Parathyroid adenoma (tissue), 2 donors: ENCODE results near the gene PLSCR2.

Source experiments
- H2AFZ ChIP-seq: fragments of 300-600 bp; sonication (generic); one replicate; pipeline ENCODE4 v1.7.0; 2017; ENCODE audit warnings: antibody characterized with exemption, mild to moderate bottlenecking
- H3K27ac ChIP-seq: fragments of 300-600 bp; sonication (generic); one replicate; pipeline ENCODE4 v1.7.0; 2017
- H3K27me3 ChIP-seq: fragments of 300-600 bp; sonication (generic); one replicate; pipeline ENCODE4 v1.7.0; 2017; ENCODE audit warnings: low read length; ENCODE audit not compliant: control insufficient read depth, insufficient read depth
- H3K36me3 ChIP-seq: fragments of 300-600 bp; sonication (generic); one replicate; pipeline ENCODE4 v1.7.0; 2017; ENCODE audit warnings: low read length; ENCODE audit not compliant: control insufficient read depth, insufficient read depth
- H3K4me1 ChIP-seq: fragments of 300-600 bp; sonication (generic); one replicate; pipeline ENCODE4 v1.7.0; 2017; ENCODE audit warnings: control low read depth
- H3K4me2 ChIP-seq: fragments of 300-600 bp; sonication (generic); one replicate; pipeline ENCODE4 v1.7.0; 2017; ENCODE audit warnings: low read length
- H3K4me3 ChIP-seq: fragments of 300-600 bp; sonication (generic); one replicate; pipeline ENCODE4 v1.7.0; 2017; ENCODE audit warnings: low read depth, low read length
- H3K79me2 ChIP-seq: fragments of 300-600 bp; sonication (generic); one replicate; pipeline ENCODE4 v1.7.0; 2017; ENCODE audit warnings: control low read depth
- H3K9ac ChIP-seq: fragments of 300-600 bp; sonication (generic); one replicate; pipeline ENCODE4 v1.7.0; 2017; ENCODE audit warnings: mild to moderate bottlenecking
- H3K9me3 ChIP-seq: fragments of 300-600 bp; sonication (generic); one replicate; pipeline ENCODE4 v1.7.0; 2017; ENCODE audit warnings: low read length; ENCODE audit not compliant: control insufficient read depth
- TF ChIP-seq, protein P1 (sequence below): fragments of 300-600 bp; sonication (generic); IDR thresholded peaks from one replicate; pipeline ENCODE4 v1.7.0; 2017; ENCODE audit warnings: antibody characterized with exemption, mild to moderate bottlenecking
- donor health status: primary hyperparathyroidism.

PLSCR2 gene

DNA sequence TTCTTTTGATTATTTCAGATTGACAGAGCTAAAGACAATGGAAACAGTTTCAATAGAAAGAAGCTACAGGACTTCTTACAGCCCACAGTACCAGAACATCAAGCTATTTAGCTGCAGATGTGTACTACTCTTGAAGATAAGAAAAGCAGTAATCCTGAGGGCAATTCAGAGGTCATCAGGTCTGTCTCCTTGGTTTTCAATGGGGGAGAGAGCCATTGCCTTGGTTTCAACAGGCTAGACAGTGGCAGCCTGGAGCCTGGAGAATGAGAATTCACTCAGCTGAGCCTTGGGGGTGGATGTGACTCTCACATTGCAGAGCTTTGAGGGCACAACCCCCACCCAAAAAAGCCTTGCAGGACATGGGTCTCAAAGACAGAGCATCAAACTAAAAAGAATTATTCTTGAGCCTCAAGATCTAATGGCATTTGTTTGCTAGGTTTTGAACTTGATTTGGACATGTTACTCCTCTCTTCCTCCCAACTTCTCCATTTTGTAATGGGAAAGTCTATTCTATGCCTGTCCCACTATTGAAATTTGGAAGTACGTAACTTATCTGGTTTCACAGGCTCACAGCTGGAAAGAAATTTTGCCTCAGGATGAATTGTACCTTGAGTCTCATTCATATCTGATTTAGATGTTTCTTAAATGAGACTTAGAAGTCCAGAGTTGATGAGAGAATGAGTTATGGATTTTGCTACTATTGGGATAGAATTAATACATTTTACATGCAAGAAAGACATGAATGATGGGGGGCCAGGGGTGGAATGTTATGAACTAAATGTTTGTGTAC, 38.2 kb upstream of the PLSCR2 start:
- no peaks in the 10 kb centered on the region for H3K9me3 ChIP-seq
- no peak overlapping the region for H2AFZ ChIP-seq
- H3K27me3 ChIP-seq, result no peaks in the 10 kb centered on the region
- H3K4me1 ChIP-seq, result no peaks in the 10 kb centered on the region
- H3K9ac ChIP-seq, result no peak overlapping the region
- no peak overlapping the region for H3K27ac ChIP-seq
- H3K4me3 ChIP-seq, result no peak overlapping the region
- no peaks in the 10 kb centered on the region for H3K79me2 ChIP-seq
- TF ChIP-seq, protein P1, sequence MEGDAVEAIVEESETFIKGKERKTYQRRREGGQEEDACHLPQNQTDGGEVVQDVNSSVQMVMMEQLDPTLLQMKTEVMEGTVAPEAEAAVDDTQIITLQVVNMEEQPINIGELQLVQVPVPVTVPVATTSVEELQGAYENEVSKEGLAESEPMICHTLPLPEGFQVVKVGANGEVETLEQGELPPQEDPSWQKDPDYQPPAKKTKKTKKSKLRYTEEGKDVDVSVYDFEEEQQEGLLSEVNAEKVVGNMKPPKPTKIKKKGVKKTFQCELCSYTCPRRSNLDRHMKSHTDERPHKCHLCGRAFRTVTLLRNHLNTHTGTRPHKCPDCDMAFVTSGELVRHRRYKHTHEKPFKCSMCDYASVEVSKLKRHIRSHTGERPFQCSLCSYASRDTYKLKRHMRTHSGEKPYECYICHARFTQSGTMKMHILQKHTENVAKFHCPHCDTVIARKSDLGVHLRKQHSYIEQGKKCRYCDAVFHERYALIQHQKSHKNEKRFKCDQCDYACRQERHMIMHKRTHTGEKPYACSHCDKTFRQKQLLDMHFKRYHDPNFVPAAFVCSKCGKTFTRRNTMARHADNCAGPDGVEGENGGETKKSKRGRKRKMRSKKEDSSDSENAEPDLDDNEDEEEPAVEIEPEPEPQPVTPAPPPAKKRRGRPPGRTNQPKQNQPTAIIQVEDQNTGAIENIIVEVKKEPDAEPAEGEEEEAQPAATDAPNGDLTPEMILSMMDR, result no peak
- no peak overlapping the region for H3K4me2 ChIP-seq
- no peaks in the 10 kb centered on the region for H3K36me3 ChIP-seq

DNA sequence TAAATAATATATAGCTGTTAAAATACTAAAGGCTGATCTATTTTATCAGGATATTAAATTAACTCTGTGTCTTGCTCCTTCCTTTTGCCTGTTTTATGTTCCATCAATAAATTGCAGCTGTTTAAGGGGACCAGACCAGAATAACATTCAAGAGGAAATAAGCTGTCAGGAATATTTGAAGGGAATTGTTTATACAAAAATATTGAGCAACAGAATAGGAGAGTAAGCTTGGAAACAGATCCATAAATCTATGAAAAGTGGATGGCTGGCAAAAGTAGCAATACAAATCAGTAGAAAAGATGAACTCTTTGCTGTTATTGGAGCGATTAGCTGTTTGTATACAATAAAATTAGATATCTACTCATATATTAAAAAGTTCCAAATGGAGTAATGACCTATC, 36.2 kb upstream of the PLSCR2 start:
- Histone ChIP-seq H3K27me3 (no peaks in the 10 kb centered on the region), H3K4me2 (no peak overlapping the region), H3K79me2 (no peaks in the 10 kb centered on the region), H3K27ac (no peak overlapping the region), H2AFZ (no peak overlapping the region), H3K4me1 (no peaks in the 10 kb centered on the region), H3K36me3 (no peaks in the 10 kb centered on the region), H3K9me3 (no peaks in the 10 kb centered on the region), H3K9ac (no peak overlapping the region), H3K4me3 (no peak overlapping the region)
- TF ChIP-seq, protein P1, result no peak

DNA sequence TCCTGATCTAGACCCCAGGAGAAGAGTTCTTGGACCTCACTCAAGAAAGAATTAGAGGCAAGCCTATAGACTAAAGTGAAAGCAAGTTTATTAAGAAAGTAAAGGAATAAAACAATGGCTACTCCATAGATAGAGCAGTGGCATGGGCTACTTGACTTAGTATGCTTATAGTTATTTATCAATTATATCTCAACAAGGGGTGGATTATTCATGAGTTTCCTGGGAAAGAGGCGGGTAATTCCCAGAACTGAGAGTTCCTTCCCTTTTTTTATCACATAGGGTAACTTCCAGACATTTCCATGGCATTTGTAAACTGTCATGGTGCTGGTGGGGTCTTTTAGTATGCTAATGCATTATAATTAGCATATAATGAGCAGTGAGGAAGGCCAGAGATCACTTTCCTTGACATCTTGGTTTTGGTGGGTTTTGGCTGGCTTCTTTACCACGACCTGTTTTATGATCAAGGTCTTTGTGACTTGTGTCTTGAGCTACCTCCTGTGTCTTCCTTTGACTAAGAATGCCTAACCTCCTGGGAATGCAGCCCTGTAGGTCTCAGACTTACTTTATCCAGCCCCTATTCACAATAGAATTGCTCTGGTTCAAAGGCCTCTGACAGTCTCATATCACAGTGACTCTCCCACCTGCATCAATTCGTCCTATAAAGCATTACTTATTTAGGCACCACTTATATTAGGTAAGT, 35.3 kb upstream of the PLSCR2 start:
- Histone ChIP-seq H2AFZ (no peak overlapping the region), H3K79me2 (no peaks in the 10 kb centered on the region), H3K27me3 (no peaks in the 10 kb centered on the region), H3K9me3 (no peaks in the 10 kb centered on the region), H3K4me1 (no peaks in the 10 kb centered on the region), H3K36me3 (no peaks in the 10 kb centered on the region), H3K4me2 (no peak overlapping the region), H3K9ac (no peak overlapping the region), H3K4me3 (no peak overlapping the region), H3K27ac (no peak overlapping the region)
- TF ChIP-seq, protein P1, result no peak

DNA sequence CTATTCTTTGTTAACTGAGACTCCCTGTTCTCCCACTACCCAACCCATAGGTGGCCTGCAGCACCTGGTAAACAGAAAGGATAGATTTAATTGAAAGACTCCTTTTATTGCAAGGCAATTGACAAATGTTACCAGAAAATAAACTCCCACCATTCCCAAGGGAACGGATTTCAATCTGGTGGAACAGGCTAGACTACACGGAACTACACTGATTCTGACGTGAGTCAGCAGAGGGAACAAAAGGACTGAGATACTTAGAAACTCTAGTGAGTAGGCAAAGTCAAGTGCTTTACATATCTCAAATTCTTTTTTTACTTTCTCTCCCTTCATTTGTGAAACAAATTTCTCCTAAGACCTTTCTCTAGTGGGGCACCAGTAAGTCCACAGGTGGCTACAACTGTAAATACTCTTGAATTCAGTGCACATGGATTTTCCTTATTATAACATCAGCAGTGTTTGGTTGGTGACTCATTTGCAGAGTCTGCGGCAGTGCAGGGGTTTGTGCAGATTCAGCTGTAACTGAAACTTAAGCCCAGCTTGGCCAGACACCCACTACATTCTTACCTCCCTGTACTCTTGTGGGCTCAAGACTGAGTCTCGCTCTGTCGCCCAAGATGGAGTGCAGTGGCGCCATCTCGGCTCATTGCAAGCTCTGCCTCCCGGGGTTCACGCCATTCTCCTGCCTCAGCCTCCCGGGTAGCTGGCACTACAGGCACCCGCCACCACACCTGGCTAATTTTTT, 34.3 kb upstream of the PLSCR2 start:
- Histone ChIP-seq H3K4me3 (no peak overlapping the region), H3K9ac (no peak overlapping the region), H2AFZ (no peak overlapping the region), H3K36me3 (no peaks in the 10 kb centered on the region), H3K4me1 (no peaks in the 10 kb centered on the region), H3K9me3 (no peaks in the 10 kb centered on the region), H3K27me3 (no peaks in the 10 kb centered on the region), H3K4me2 (no peak overlapping the region), H3K27ac (no peak overlapping the region), H3K79me2 (no peaks in the 10 kb centered on the region)
- TF ChIP-seq, protein P1, result no peak
